K562 (cell line): ENCODE measurements around the gene ARMC12. TPM values are rescaled to one million over a fixed set of nuclear protein-coding genes. Genes with fewer than 3 reads are reported as not detected.

ENCODE experiments used
- CBX3 ChIP-seq, 2 experiments: IDR thresholded peaks; 1 replicate in 1 of 2; 2 replicates in 1 of 2; pipeline ENCODE4 v1.6.1; 2012; ENCODE audit warnings: inconsistent platforms in 2 of 2, low read length in 2 of 2, borderline replicate concordance in 1 of 2, control low read depth in 1 of 2
- CREB1 ChIP-seq, 2 experiments: sonication (generic) in 1 of 2; formaldehyde crosslinking in 1 of 2; IDR thresholded peaks; 2 replicates each; pipeline versions ENCODE4 v1.6.1 to v1.8.0; 2012 to 2022; ENCODE audit warnings: inconsistent platforms in 1 of 2, mild to moderate bottlenecking in 1 of 2, missing genetic modification reagents in 1 of 2, moderate library complexity in 1 of 2
- ESRRA ChIP-seq: fragments of 450-650 bp; IDR thresholded peaks from 2 replicates; pipeline ENCODE4 v1.6.1; 2014; ENCODE audit warnings: low read depth, mild to moderate bottlenecking, moderate library complexity, borderline replicate concordance
- MAFK ChIP-seq: IDR thresholded peaks from 2 replicates; pipeline ENCODE4 v1.6.1; 2011; ENCODE audit warnings: low read length, improper control_type of control experiment
- NCOA2 ChIP-seq, 2 experiments: fragments of 450-650 bp; IDR thresholded peaks; 2 replicates each; pipeline ENCODE4 v1.6.1; 2018; ENCODE audit warnings: mild to moderate bottlenecking in 2 of 2, moderate library complexity in 1 of 2; ENCODE audit not compliant: partially characterized antibody in 2 of 2
- NFE2 ChIP-seq: IDR thresholded peaks from 2 replicates; pipeline ENCODE4 v1.6.1; 2014; ENCODE audit warnings: antibody characterized with exemption, low read depth
- PHF20 ChIP-seq: fragments of 450-650 bp; IDR thresholded peaks from 2 replicates; pipeline ENCODE4 v1.6.1; 2018; ENCODE audit not compliant: partially characterized antibody
- PTTG1 ChIP-seq: fragments of 450-650 bp; IDR thresholded peaks from 2 replicates; pipeline ENCODE4 v1.6.1; 2016; ENCODE audit warnings: low read depth, mild to moderate bottlenecking, missing genetic modification characterization, missing compliant biosample characterization
- RBBP5 ChIP-seq: fragments of 200-600 bp; sonication (generic); IDR thresholded peaks from 2 replicates; pipeline ENCODE4 v1.6.1; 2012; ENCODE audit warnings: borderline replicate concordance, mild to moderate bottlenecking, low read length, control low read depth, inconsistent platforms; ENCODE audit not compliant: insufficient read depth, poor library complexity, severe bottlenecking
- SMARCB1 ChIP-seq: IDR thresholded peaks from 2 replicates; pipeline ENCODE4 v1.6.1; 2011; ENCODE audit warnings: improper control_type of control experiment, low read depth; ENCODE audit not compliant: insufficient read length
- TAF7 ChIP-seq: fragments of 450-650 bp; IDR thresholded peaks from 2 replicates; pipeline ENCODE4 v1.6.1; 2016; ENCODE audit warnings: missing genetic modification characterization, missing compliant biosample characterization
- TBL1XR1 ChIP-seq, 2 experiments: IDR thresholded peaks; 2 replicates each; pipeline ENCODE4 v1.6.1; 2012; ENCODE audit warnings: improper control_type of control experiment in 2 of 2, low read length in 2 of 2, mild to moderate bottlenecking in 1 of 2
- ZNF134 ChIP-seq: fragments of 250-450 bp; sonication (Bioruptor Pico); conservative IDR thresholded peaks from 2 replicates; pipeline ENCODE4 v1.4.0; 2020
- ZNF253 ChIP-seq: fragments of 250-450 bp; sonication (Bioruptor Pico); conservative IDR thresholded peaks from 2 replicates; pipeline ENCODE4 v1.6.1; 2021; ENCODE audit warnings: mild to moderate bottlenecking
- ZNF431 ChIP-seq: sonication (generic); formaldehyde crosslinking; IDR thresholded peaks from 2 replicates; pipeline ENCODE4 v1.8.0; 2022; ENCODE audit warnings: mild to moderate bottlenecking, missing genetic modification reagents
- polyA plus RNA-seq, 8 experiments: library from polyadenylated mRNA; depleted of rRNA in 4 of 8; stranded (reverse) in 5 of 8; unstranded in 3 of 8; fragments of >200 nt; fragmentation: Nextera tagmentation in 2 of 8; fragmentation: Illumina TruSeq in 1 of 8; extraction: Ambion mirVana in 2 of 8; extraction: Trizol in 1 of 8; gene quantifications; 2 replicates each; pipeline versions ENCODE4 v1.2.1 to v1.2.3, GENCODE V29; 2011 to 2014; ENCODE audit warnings: inconsistent platforms in 1 of 8, missing spikeins in 1 of 8
- total RNA-seq, 7 experiments: library from RNA; depleted of rRNA in 6 of 7; stranded (reverse); fragments of >200 nt in 6 of 7; fragmentation: Illumina TruSeq in 2 of 7; extraction: Trizol in 2 of 7; gene quantifications; 2 replicates each; pipeline versions ENCODE4 v1.2.1 to v1.2.3, GENCODE V29; 2011 to 2021; ENCODE audit warnings: low replicate concordance in 1 of 7
- TF ChIP-seq, protein P1 (sequence below): fragments of 250-450 bp; sonication (Bioruptor Pico); IDR thresholded peaks from 2 replicates; pipeline ENCODE4 v1.8.0; 2022; ENCODE audit warnings: inconsistent platforms, mild to moderate bottlenecking, moderate library complexity, borderline replicate concordance
- TF ChIP-seq, protein P2 (sequence below), 2 experiments: IDR thresholded peaks in 1 of 2; conservative IDR thresholded peaks in 1 of 2; 2 replicates each; pipeline ENCODE4 v1.6.1; 2016; ENCODE audit warnings: low read depth in 2 of 2, mild to moderate bottlenecking in 1 of 2, missing compliant biosample characterization in 1 of 2, missing genetic modification characterization in 1 of 2, moderate library complexity in 1 of 2
- TF ChIP-seq, protein P3 (sequence below): sonication (generic); formaldehyde crosslinking; IDR thresholded peaks from 2 replicates; pipeline ENCODE4 v1.9.0; 2022; ENCODE audit warnings: mild to moderate bottlenecking, missing genetic modification reagents
- TF ChIP-seq, protein P4 (sequence below): fragments of 250-450 bp; sonication (Bioruptor Pico); IDR thresholded peaks from 2 replicates; pipeline ENCODE4 v1.4.0; 2020; ENCODE audit warnings: borderline replicate concordance

Gene ARMC12
- total and polyA plus RNA-seq, 9 of the 15 experiments (the other 6 are each of a cell fraction or from before 2014, with no cell fraction given), result 0.09 to 0.58 (median 0.31) TPM; not detected in 3

DNA sequence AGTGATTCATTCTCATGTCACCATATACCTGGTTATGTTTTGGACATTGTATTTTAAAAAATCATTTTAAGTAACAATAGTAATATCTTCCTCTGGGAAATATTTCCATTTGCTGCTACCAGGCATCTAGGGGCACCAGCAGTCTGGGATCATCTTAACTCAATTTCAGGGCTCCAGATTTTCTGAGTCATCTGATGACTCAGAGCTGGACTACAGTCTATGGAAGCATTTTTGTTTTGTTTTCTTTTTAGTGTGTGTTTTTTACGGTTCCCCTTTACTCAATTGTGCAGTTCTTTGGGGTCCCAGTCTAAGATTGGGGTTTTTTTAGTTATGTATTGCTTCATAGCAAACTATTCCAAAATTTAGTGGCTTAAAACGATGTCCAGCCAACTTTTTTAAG lies 42.4 kb upstream of the ARMC12 start (continued):
- no peak for TF ChIP-seq NCOA2 (IDR thresholded peaks at IDR 0.05; ENCODE audit: partially characterized antibody in 2 of 2)
- TF ChIP-seq PHF20, result no peak
- no peak for TF ChIP-seq ZNF431 (CRISPR knock-in tag)
- TF ChIP-seq, protein P1, sequence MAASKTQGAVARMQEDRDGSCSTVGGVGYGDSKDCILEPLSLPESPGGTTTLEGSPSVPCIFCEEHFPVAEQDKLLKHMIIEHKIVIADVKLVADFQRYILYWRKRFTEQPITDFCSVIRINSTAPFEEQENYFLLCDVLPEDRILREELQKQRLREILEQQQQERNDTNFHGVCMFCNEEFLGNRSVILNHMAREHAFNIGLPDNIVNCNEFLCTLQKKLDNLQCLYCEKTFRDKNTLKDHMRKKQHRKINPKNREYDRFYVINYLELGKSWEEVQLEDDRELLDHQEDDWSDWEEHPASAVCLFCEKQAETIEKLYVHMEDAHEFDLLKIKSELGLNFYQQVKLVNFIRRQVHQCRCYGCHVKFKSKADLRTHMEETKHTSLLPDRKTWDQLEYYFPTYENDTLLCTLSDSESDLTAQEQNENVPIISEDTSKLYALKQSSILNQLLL, result no peak
- TF ChIP-seq RBBP5, result no peak
- TF ChIP-seq, protein P2, sequence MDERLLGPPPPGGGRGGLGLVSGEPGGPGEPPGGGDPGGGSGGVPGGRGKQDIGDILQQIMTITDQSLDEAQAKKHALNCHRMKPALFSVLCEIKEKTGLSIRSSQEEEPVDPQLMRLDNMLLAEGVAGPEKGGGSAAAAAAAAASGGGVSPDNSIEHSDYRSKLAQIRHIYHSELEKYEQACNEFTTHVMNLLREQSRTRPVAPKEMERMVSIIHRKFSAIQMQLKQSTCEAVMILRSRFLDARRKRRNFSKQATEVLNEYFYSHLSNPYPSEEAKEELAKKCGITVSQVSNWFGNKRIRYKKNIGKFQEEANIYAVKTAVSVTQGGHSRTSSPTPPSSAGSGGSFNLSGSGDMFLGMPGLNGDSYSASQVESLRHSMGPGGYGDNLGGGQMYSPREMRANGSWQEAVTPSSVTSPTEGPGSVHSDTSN (CRISPR knock-in tag; IDR thresholded peaks at IDR 0.05; ENCODE audit: low read depth), result no peak
- TF ChIP-seq, protein P2 (tag; conservative IDR thresholded peaks at IDR 0.05; ENCODE audit: low read depth), result no peak
- TF ChIP-seq CBX3 (IDR thresholded peaks at IDR 0.05; ENCODE audit: borderline replicate concordance in 1 of 2, low read length in 2 of 2), result peak in 1 of 2 experiments; percentile 99; a peak in 2 of 3 replicates
- TF ChIP-seq, protein P3, sequence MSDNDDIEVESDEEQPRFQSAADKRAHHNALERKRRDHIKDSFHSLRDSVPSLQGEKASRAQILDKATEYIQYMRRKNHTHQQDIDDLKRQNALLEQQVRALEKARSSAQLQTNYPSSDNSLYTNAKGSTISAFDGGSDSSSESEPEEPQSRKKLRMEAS (CRISPR knock-in tag), result no peak
- peak; percentile 84 for TF ChIP-seq NFE2
- TF ChIP-seq MAFK, result peak; percentile 63; the same call in 1 of the 2 replicates
- TF ChIP-seq TAF7, result no peak
- no peak for TF ChIP-seq PTTG1 (tag)
- TF ChIP-seq ESRRA, result no peak
- no peak for TF ChIP-seq SMARCB1
- no peak for TF ChIP-seq ZNF134 (CRISPR knock-in tag)
- TF ChIP-seq ZNF253 (CRISPR knock-in tag), result no peak
- TF ChIP-seq TBL1XR1 (IDR thresholded peaks at IDR 0.05; ENCODE audit: low read length in 2 of 2), result no peak
- TF ChIP-seq, protein P4, sequence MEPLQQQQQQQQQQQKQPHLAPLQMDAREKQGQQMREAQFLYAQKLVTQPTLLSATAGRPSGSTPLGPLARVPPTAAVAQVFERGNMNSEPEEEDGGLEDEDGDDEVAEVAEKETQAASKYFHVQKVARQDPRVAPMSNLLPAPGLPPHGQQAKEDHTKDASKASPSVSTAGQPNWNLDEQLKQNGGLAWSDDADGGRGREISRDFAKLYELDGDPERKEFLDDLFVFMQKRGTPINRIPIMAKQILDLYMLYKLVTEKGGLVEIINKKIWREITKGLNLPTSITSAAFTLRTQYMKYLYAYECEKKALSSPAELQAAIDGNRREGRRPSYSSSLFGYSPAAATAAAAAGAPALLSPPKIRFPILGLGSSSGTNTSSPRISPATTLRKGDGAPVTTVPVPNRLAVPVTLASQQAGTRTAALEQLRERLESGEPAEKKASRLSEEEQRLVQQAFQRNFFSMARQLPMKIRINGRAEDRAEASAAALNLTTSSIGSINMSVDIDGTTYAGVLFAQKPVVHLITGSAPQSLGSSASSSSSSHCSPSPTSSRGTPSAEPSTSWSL (CRISPR knock-in tag), result no peak
- no peak for TF ChIP-seq CREB1 (IDR thresholded peaks at IDR 0.05)
- TF ChIP-seq CREB1 (CRISPR knock-in tag; IDR thresholded peaks at IDR 0.05), result no peak
